GDM1 (cell line): ENCODE measurements around the gene APBA1.

Experiments
- DNase-seq: peaks from one replicate; lab custom pipeline; 2025; lab: John Stamatoyannopoulos, UW

APBA1 gene

GRCh38 chr9:69397384-69398214, 274.6 kb downstream of the APBA1 start:
- DNase-seq: no peak

- DNase-seq: no peak
Observed at GRCh38 chr9:69396759-69397158, 275.4 kb downstream of the APBA1 start.

GRCh38 chr9:69395718-69396117, 276.5 kb downstream of the APBA1 start:
- no peak for DNase-seq

GRCh38 chr9:69393425-69393824, 278.7 kb downstream of the APBA1 start:
- no peak for DNase-seq

- DNase-seq: no peak
Observed at GRCh38 chr9:69392826-69393225, 279.3 kb downstream of the APBA1 start.

- DNase-seq: no peak
Observed at GRCh38 chr9:69391946-69392345, 280.2 kb downstream of the APBA1 start.

- no peak for DNase-seq
Observed at GRCh38 chr9:69391487-69391886, 280.7 kb downstream of the APBA1 start.

- DNase-seq: no peak
Observed at GRCh38 chr9:69389437-69389995, 282.7 kb downstream of the APBA1 start.

GRCh38 chr9:69388596-69388995, 283.6 kb downstream of the APBA1 start:
- no peak for DNase-seq

- no peak for DNase-seq
Observed at GRCh38 chr9:69386651-69387050, 285.5 kb downstream of the APBA1 start.

- no peak for DNase-seq
Observed at GRCh38 chr9:69385581-69386033, 286.6 kb downstream of the APBA1 start.

- DNase-seq: no peak
Observed at GRCh38 chr9:69382135-69382534, 290.0 kb downstream of the APBA1 start.

GRCh38 chr9:69380811-69381210, 291.4 kb downstream of the APBA1 start:
- DNase-seq: no peak

- DNase-seq: no peak
Observed at GRCh38 chr9:69380301-69380700, 291.9 kb downstream of the APBA1 start.

- DNase-seq: no peak
Observed at GRCh38 chr9:69379270-69379982, 292.7 kb downstream of the APBA1 start.

GRCh38 chr9:69377981-69378380, 294.2 kb downstream of the APBA1 start:
- DNase-seq: no peak
